GM12873 (cell line): ENCODE measurements around the gene NKD2.

Experiments
- TF ChIP-seq, protein P1 (sequence below): IDR thresholded peaks from 2 replicates; pipeline ENCODE4 v1.5.1; 2012; ENCODE audit warnings: low read depth, mild to moderate bottlenecking, moderate library complexity, low read length, control low read depth; ENCODE audit not compliant: insufficient read depth; ENCODE audit errors: missing control alignments

The NKD2 gene, protein sequence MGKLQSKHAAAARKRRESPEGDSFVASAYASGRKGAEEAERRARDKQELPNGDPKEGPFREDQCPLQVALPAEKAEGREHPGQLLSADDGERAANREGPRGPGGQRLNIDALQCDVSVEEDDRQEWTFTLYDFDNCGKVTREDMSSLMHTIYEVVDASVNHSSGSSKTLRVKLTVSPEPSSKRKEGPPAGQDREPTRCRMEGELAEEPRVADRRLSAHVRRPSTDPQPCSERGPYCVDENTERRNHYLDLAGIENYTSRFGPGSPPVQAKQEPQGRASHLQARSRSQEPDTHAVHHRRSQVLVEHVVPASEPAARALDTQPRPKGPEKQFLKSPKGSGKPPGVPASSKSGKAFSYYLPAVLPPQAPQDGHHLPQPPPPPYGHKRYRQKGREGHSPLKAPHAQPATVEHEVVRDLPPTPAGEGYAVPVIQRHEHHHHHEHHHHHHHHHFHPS

DNA sequence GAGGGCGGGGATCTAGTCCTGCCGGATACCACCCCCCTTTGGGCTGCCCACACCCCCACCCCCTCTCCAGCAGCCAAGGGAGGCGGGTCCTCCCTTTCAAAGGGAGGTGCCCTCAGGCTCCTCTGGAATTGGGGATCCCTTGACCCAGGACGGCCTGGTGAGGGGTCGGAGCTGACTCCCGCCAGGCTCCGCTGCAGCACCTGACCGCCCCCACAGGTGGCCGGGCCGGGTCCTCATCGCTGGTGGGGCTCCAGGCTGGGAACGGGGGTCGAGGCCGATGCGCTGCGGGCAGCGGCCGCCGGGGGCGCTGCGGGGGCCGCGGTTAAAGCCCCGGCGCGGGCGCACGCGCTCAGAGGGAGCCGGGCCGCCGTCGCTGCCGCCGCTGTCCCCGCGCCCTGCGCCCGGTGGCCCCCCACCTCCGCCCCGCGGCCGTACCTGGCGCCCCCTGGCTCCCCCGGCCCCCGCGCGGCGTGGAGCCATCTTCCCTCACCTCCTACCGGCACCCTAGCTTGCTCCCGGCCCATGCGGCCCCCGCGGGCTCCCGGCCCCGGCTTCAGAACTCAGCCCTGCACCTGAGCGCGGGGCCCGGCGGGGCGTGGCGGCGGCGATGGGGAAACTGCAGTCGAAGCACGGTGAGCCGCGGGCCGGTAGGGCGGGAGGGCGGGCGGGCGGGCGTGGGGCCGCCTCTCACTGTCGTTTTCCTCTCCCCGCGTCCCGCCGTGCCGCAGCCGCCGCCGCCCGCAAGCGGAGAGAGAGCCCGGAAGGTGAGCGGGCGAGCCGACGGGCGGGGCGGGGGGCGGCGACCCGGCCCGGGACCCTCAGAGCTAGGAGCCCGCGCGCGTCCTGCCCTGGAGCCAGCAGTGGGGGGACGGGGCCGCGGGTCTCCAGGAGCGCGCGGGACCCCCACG, at the start of gene NKD2:
NKD2 (plus strand) TSS at position 352 of the 908 bp plus-strand sequence; CDS start at position 608, 256 bp downstream.
- TF ChIP-seq, protein P1, sequence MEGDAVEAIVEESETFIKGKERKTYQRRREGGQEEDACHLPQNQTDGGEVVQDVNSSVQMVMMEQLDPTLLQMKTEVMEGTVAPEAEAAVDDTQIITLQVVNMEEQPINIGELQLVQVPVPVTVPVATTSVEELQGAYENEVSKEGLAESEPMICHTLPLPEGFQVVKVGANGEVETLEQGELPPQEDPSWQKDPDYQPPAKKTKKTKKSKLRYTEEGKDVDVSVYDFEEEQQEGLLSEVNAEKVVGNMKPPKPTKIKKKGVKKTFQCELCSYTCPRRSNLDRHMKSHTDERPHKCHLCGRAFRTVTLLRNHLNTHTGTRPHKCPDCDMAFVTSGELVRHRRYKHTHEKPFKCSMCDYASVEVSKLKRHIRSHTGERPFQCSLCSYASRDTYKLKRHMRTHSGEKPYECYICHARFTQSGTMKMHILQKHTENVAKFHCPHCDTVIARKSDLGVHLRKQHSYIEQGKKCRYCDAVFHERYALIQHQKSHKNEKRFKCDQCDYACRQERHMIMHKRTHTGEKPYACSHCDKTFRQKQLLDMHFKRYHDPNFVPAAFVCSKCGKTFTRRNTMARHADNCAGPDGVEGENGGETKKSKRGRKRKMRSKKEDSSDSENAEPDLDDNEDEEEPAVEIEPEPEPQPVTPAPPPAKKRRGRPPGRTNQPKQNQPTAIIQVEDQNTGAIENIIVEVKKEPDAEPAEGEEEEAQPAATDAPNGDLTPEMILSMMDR, result peak; percentile 61

DNA sequence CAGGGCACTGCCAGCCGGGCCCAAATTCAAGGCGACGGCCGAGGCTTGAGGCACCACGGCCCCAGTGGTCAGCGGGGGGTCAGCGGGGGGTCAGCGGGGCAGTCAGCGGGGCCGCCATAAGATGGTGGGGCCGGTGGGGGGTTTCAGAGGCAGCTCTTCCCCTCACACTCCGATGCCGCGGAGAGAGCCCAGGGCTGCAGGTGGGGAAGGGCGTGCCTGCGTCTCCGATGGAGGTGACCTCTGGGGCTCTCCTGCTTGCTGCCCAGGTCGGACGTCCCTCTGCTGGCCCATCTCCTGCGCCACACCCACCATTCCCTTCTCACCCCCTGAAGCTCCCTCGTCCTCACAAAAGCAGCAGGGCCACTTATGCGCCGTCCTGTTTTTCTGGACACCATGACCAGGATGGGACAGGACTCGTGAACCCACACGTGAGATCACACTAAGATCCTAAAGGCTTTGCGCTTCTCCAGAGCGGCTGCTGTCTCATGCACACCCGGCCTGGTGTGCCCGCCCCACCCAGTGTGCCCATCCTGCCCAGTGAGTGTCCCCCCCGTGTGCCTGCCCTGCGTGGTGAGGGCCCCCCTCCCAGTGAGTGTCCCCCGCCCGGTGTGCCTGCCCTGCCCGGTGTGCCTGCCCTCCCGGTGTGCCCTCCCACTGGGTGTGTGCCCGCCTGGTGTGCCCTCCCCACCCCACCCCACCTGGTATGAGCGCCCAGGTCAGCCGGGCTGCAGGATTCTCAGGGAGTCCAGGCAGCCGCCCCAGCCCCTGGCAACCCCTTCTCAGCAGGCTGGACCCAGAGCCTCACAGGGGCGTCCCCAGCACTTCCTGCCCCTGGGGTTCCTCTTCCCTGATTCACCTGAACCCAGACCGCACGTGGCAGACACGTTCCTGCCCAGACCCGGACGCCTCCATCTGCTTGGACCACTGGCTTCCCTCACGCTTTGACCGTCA, 48.7 kb upstream of the NKD2 start:
- TF ChIP-seq, protein P1, result no peak

DNA sequence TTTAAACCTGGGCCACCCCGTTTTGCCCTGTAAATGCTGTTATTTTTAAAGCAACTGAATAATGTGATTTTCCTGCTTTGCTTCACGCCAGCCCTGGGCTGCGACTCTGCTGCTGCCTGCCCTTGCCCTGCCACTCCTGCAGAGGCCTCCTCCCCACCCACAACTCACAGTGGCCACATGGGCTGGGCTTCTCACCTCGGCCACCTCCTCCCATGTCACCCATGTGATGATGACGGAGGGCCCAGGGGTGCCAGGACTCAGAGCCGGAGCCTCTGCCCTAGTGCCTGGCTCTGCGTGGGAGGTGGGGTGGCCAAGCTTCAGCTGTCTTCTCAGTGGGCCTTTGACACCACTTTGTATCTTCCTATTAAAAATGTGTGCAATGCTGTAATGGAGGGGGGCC, 48.1 kb upstream of the NKD2 start:
- TF ChIP-seq, protein P1, result no peak

DNA sequence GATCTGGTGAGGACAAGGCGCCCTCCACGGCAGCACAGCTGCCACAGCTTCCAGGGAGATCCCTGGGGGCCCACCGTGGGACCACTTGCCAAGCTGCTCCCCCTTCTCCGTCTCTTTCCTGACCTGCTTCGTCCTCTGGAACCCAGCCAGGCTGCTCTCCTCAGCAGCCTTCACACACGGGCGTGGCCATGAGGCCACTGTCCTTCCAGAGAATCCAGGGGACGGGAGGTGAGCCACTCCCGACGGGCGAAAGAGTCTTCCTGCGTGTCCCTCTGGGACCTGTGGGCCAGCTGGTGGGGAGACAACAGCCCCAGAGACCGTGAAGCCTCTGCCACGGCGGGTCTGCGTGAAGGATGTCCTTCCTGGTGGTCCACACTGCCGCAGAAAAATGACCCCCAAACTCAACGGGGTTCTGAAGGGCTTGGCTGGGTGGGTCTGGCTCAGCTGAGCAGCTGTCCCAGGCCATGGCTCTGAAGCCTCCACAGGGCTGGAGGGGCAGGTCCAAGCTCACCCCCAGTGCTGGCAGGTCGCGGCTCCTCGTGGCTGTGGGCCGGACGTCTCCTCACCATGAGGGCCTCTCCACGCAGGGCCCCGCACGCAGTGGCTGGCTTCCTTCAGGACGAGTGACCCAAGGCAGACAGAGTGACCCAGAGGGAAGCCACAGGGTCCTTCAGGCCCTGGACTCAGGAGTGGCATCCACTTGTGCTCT, 47.4 kb upstream of the NKD2 start:
- TF ChIP-seq, protein P1, result no peak

DNA sequence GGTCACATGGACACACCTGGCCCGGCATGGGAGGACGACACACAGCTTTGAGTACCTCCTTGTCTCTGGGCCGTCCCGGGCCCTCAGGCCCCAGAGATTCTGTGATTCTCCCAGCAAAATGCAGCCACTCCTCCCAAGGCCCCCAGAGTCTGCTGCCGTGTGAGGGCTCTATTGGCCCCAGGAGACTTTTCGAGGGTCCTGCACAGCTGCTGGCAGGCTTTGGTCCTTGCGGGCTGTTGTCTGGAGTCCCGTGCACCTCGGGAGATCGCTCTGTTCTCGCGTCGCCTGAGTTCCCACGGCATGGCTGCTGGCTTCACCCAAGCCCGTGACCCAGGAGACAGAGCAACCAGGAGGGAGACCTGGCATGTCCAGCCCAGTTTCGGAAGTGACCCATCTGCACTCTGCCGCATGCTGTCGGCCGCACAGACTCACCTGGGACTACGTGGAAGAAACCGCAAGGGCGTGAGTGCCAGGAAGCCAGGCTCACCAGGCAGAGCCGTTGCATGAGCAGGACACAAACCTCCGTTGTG, 46.8 kb upstream of the NKD2 start:
- TF ChIP-seq, protein P1, result no peak

DNA sequence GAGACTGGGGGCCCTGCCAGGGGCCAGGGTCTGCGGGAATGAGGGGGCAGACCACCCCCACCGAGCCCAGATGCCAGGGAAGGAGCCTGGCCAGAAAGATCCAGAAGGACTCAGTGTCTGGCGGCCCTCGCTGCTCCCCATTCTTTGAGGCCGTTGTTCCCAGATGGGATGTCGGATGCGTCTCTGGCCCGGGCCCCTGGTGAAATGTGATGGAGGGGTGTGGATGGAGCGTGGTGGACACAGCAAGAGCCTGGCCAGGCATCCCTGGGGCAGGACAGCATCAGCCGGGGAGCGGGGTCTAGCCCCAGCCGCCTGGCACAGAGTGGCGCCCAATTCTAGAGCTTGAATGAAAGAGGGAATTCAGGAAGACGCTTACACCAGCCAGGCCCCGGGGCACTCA, 46.2 kb upstream of the NKD2 start:
- TF ChIP-seq, protein P1, result no peak
